ENCODE data around the gene UBE3B.

- TF ChIP-seq CTCF (IDR thresholded peaks at IDR 0.05; ENCODE audit: low read depth, low read length, poor library complexity, severe bottlenecking) = no peak
- TF ChIP-seq EZH2phosphoT487 (IDR thresholded peaks at IDR 0.05; ENCODE audit: borderline replicate concordance, low read length) = no peak
Measured at GRCh38 chr12:109579639-109580038, 102.2 kb downstream of the UBE3B start.

Data from DOHH2 (cell line).